ENCODE measurements around the gene CTBP2.
"Not testable (repeated sequence)": the region's sequence is repeated elsewhere in the genome, so short reads cannot be mapped to it uniquely, and the experiment has no call there.

Gene CTBP2

DNA sequence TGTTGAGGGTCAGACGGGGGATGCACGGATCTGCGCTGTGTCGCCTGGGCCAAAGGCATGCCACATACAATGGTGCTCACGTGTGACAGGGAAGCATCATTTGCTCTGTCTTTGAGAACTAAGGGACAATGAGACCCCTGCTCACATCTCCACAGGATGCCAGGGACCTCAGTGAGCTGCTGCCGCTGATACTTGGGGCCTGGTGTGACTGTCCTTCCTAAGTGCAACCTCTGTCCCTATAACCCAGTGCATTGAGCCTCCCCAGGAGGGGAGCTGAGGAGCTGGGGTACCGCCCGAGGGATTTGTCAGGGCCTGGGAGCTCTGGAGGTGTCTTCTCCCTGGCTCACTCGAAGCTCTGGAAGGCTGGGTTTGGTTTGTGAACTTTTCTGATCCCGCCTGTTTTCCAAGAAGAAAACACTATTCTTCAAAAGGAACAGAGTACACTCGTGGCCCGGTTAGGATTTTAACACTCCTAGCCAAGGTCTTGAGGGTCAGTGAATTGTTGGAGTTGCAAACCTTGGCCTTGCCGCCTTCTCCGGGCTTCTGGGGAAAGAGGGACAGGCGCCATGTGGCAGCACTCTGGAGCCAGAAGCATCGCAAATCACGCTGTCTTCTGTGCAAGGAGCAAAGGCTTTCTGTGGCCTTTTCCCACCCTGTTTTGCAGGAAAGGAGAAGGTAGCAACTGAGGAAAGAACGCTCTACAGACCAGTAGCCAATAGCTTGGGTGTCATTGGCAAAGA lies 26.2 kb upstream of the CTBP2 start:
- Histone ChIP-seq H3K36me3 (replicated peaks in 1 of 2; ENCODE audit: control insufficient read depth in 2 of 2, insufficient read depth in 2 of 2, low read length in 2 of 2) (no peaks in the 10 kb centered on the region), H2BK120ac (ENCODE audit: low read depth, low read length) (no peak overlapping the region), H3K18ac (ENCODE audit: low read length) (no peak overlapping the region), H2AK5ac (ENCODE audit: low read depth, low read length) (peak overlapping the region; percentile 79), H2BK12ac (ENCODE audit: low read length) (peak overlapping the region; percentile 43), H4K8ac (ENCODE audit: low read depth, low read length) (no peak overlapping the region), H3K9me3 (replicated peaks in 1 of 2; ENCODE audit: control insufficient read depth in 2 of 2, insufficient read depth in 1 of 2, low read depth in 1 of 2, low read length in 2 of 2) (no peaks in the 10 kb centered on the region), H3K4me2 (ENCODE audit: insufficient read depth, low read length, poor library complexity, severe bottlenecking) (no peak overlapping the region), H3K4me3 (ENCODE audit: low read length in 2 of 2) (no peak overlapping the region), H3K27me3 (ENCODE audit: control insufficient read depth in 3 of 3, insufficient read depth in 3 of 3, low read depth in 1 of 3, low read length in 3 of 3) (peaks cover 0 to 11% (median 0%) of the 10 kb centered on the region in 3 experiments), H2AFZ (ENCODE audit: low read length) (no peak overlapping the region), H3K4ac (ENCODE audit: low read length) (no peak overlapping the region), H3K79me1 (ENCODE audit: low read depth, low read length) (no peaks in the 10 kb centered on the region), H3K14ac (ENCODE audit: low read length) (no peak overlapping the region), H3K27ac (replicated peaks; ENCODE audit: low read length) (no peak overlapping the region), H2BK5ac (ENCODE audit: low read length) (no peak overlapping the region), H3K23ac (ENCODE audit: low read depth, low read length, poor library complexity) (no peak overlapping the region), H2BK15ac (ENCODE audit: low read length) (peak overlapping the region; percentile 84), H3K4me1 (ENCODE audit: control insufficient read depth in 2 of 2, insufficient read depth in 1 of 2, low read depth in 1 of 2, low read length in 2 of 2) (peaks cover 0 to 10% of the 10 kb centered on the region in 2 donors), H3K9ac (ENCODE audit: low read depth, low read length, poor library complexity) (no peak overlapping the region), H4K91ac (ENCODE audit: low read depth, low read length, poor library complexity) (no peak overlapping the region)
- DNase-seq (ENCODE audit: low spot score): no peak
- no CpG with 5 or more reads among the region's 18 CpGs for WGBS, 2 donors (ENCODE audit: extremely low coverage in 2 of 2, insufficient read length in 2 of 2, insufficient replicate concordance in 1 of 2)

DNA sequence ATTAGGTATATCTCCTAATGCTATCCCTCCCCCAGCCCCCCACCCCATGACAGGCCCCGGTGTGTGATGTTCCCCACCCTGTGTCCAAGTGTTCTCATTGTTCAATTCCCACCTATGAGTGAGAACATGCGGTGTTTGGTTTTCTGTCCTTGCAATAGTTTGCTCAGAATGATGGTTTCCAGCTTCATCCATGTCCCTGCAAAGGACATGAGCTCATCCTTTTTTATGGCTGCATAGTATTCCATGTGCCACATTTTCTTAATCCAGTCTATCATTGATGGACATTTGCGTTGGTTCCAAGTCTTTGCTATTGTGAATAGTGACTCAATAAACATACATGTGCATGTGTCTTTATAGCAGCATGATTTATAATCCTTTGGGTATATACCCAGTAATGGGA lies 18.7 kb upstream of the CTBP2 start:
- H3K18ac ChIP-seq (ENCODE audit: low read length); DNase-seq (ENCODE audit: low spot score); H2BK12ac ChIP-seq (ENCODE audit: low read length); H2AFZ ChIP-seq (ENCODE audit: low read length); H4K91ac ChIP-seq (ENCODE audit: low read depth, low read length, poor library complexity); H3K79me1 ChIP-seq (ENCODE audit: low read depth, low read length); H3K36me3 ChIP-seq (replicated peaks in 1 of 2; ENCODE audit: control insufficient read depth in 2 of 2, insufficient read depth in 2 of 2, low read length in 2 of 2); H3K9me3 ChIP-seq (replicated peaks in 1 of 2; ENCODE audit: control insufficient read depth in 2 of 2, insufficient read depth in 1 of 2, low read depth in 1 of 2, low read length in 2 of 2); H2BK120ac ChIP-seq (ENCODE audit: low read depth, low read length); H3K4me3 ChIP-seq (ENCODE audit: low read length in 2 of 2); H3K27ac ChIP-seq (replicated peaks; ENCODE audit: low read length); H2BK5ac ChIP-seq (ENCODE audit: low read length); H3K4me2 ChIP-seq (ENCODE audit: insufficient read depth, low read length, poor library complexity, severe bottlenecking); H3K9ac ChIP-seq (ENCODE audit: low read depth, low read length, poor library complexity); H3K23ac ChIP-seq (ENCODE audit: low read depth, low read length, poor library complexity); H3K4me1 ChIP-seq (ENCODE audit: control insufficient read depth in 2 of 2, insufficient read depth in 1 of 2, low read depth in 1 of 2, low read length in 2 of 2); H2AK5ac ChIP-seq (ENCODE audit: low read depth, low read length); H3K27me3 ChIP-seq (ENCODE audit: control insufficient read depth in 3 of 3, insufficient read depth in 3 of 3, low read depth in 1 of 3, low read length in 3 of 3); H3K4ac ChIP-seq (ENCODE audit: low read length); H2BK15ac ChIP-seq (ENCODE audit: low read length); H4K8ac ChIP-seq (ENCODE audit: low read depth, low read length); H3K14ac ChIP-seq (ENCODE audit: low read length): not testable (repeated sequence)
- WGBS, 2 donors (ENCODE audit: extremely low coverage in 2 of 2, insufficient read length in 2 of 2, insufficient replicate concordance in 1 of 2): no CpG with 5 or more reads among the region's 3 CpGs

DNA sequence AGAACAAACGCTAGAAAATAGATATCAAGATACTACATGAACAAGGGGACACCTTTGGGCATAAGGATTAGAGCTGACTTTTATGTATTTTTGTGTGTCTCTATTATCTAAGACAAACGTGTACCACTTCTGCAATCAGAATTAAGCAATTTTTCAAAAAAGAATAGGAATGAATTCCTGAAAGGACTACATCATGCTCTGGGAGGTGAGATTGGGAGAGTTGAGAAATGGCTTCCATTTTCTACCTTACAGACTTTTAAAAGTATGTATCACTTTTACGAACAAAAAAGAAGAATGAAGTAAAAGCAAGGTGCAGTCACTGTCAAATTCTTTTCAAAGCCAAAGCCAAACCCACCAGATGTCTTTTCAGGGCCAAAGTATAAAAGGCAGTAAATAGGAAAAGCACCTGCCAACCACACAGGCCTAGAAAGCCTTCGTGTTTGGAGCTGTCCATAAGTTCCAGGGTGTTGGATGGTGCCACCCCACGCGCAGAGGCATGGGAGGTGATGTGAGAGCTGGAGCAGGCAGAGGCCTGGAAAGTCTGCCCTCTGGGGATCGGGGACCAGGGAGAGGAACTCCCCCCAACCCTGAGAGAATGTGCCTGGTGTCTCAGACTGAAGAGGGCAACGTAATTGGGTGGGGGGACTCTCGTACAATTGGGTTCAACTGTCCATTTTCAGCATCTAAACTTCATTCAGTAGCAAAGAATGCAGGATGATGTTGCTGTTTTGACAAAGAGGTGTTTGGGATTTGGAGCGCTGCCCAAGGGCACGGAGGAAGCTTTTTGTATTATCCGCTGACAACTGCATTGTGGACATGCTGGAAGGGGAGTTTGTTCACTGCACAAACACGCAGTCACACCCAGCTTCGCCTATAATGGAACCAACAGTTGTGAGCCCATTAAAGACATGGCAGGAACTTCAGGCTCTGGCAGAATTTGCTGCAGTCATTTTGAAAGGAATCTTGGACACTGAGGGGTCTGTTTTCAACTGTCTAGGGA lies 17.6 kb upstream of the CTBP2 start:
- Histone ChIP-seq H3K27ac (replicated peaks; ENCODE audit: low read length) (no peak overlapping the region), H4K91ac (ENCODE audit: low read depth, low read length, poor library complexity) (no peak overlapping the region), H3K9me3 (replicated peaks in 1 of 2; ENCODE audit: control insufficient read depth in 2 of 2, insufficient read depth in 1 of 2, low read depth in 1 of 2, low read length in 2 of 2) (no peaks in the 10 kb centered on the region), H3K23ac (ENCODE audit: low read depth, low read length, poor library complexity) (no peak overlapping the region), H3K14ac (ENCODE audit: low read length) (no peak overlapping the region), H3K9ac (ENCODE audit: low read depth, low read length, poor library complexity) (no peak overlapping the region), H2BK12ac (ENCODE audit: low read length) (no peak overlapping the region), H4K8ac (ENCODE audit: low read depth, low read length) (no peak overlapping the region), H3K4me3 (ENCODE audit: low read length in 2 of 2) (no peak overlapping the region), H2BK120ac (ENCODE audit: low read depth, low read length) (no peak overlapping the region), H3K4ac (ENCODE audit: low read length) (no peak overlapping the region), H3K4me1 (ENCODE audit: control insufficient read depth in 2 of 2, insufficient read depth in 1 of 2, low read depth in 1 of 2, low read length in 2 of 2) (peaks cover 4% of the 10 kb centered on the region in 2 donors), H3K27me3 (ENCODE audit: control insufficient read depth in 3 of 3, insufficient read depth in 3 of 3, low read depth in 1 of 3, low read length in 3 of 3) (no peaks in the 10 kb centered on the region), H2AK5ac (ENCODE audit: low read depth, low read length) (no peak overlapping the region), H3K18ac (ENCODE audit: low read length) (no peak overlapping the region), H3K79me1 (ENCODE audit: low read depth, low read length) (no peaks in the 10 kb centered on the region), H3K36me3 (replicated peaks in 1 of 2; ENCODE audit: control insufficient read depth in 2 of 2, insufficient read depth in 2 of 2, low read length in 2 of 2) (no peaks in the 10 kb centered on the region), H2BK15ac (ENCODE audit: low read length) (no peak overlapping the region), H3K4me2 (ENCODE audit: insufficient read depth, low read length, poor library complexity, severe bottlenecking) (no peak overlapping the region), H2BK5ac (ENCODE audit: low read length) (no peak overlapping the region), H2AFZ (ENCODE audit: low read length) (no peak overlapping the region)
- no CpG with 5 or more reads among the region's 14 CpGs for WGBS, 2 donors (ENCODE audit: extremely low coverage in 2 of 2, insufficient read length in 2 of 2, insufficient replicate concordance in 1 of 2)
- DNase-seq (ENCODE audit: low spot score): no peak

- no peaks in the 10 kb centered on the region for H3K27me3 ChIP-seq (ENCODE audit: control insufficient read depth in 3 of 3, insufficient read depth in 3 of 3, low read depth in 1 of 3, low read length in 3 of 3)
- H2BK120ac ChIP-seq (ENCODE audit: low read depth, low read length): no peak overlapping the region
- H3K4ac ChIP-seq (ENCODE audit: low read length): no peak overlapping the region
- H3K79me1 ChIP-seq (ENCODE audit: low read depth, low read length): no peaks in the 10 kb centered on the region
- no peak overlapping the region for H3K18ac ChIP-seq (ENCODE audit: low read length)
- H3K23ac ChIP-seq (ENCODE audit: low read depth, low read length, poor library complexity): no peak overlapping the region
- no peak overlapping the region for H2BK12ac ChIP-seq (ENCODE audit: low read length)
- H3K9me3 ChIP-seq (replicated peaks in 1 of 2; ENCODE audit: control insufficient read depth in 2 of 2, insufficient read depth in 1 of 2, low read depth in 1 of 2, low read length in 2 of 2): no peaks in the 10 kb centered on the region
- no peak overlapping the region for H4K91ac ChIP-seq (ENCODE audit: low read depth, low read length, poor library complexity)
- H2AFZ ChIP-seq (ENCODE audit: low read length): no peak overlapping the region
- H4K8ac ChIP-seq (ENCODE audit: low read depth, low read length): no peak overlapping the region
- H3K14ac ChIP-seq (ENCODE audit: low read length): no peak overlapping the region
- H3K4me2 ChIP-seq (ENCODE audit: insufficient read depth, low read length, poor library complexity, severe bottlenecking): no peak overlapping the region
- no peak overlapping the region for H3K9ac ChIP-seq (ENCODE audit: low read depth, low read length, poor library complexity)
- no CpG with 5 or more reads among the region's 8 CpGs for WGBS, 2 donors (ENCODE audit: extremely low coverage in 2 of 2, insufficient read length in 2 of 2, insufficient replicate concordance in 1 of 2)
- no peak overlapping the region for H2BK15ac ChIP-seq (ENCODE audit: low read length)
- H3K36me3 ChIP-seq (replicated peaks in 1 of 2; ENCODE audit: control insufficient read depth in 2 of 2, insufficient read depth in 2 of 2, low read length in 2 of 2): no peaks in the 10 kb centered on the region
- no peak overlapping the region for H3K4me3 ChIP-seq (ENCODE audit: low read length in 2 of 2)
- H3K27ac ChIP-seq (replicated peaks; ENCODE audit: low read length): no peak overlapping the region
- peaks cover 4% of the 10 kb centered on the region in 2 donors for H3K4me1 ChIP-seq (ENCODE audit: control insufficient read depth in 2 of 2, insufficient read depth in 1 of 2, low read depth in 1 of 2, low read length in 2 of 2)
- H2AK5ac ChIP-seq (ENCODE audit: low read depth, low read length): no peak overlapping the region
- no peak overlapping the region for H2BK5ac ChIP-seq (ENCODE audit: low read length)
- DNase-seq (ENCODE audit: low spot score): no peak
Observed at GRCh38 chr10:125175807-125176206, 15.4 kb upstream of the CTBP2 start.
